Aorta (tissue), 5 donors: Measurements from ENCODE around the gene TRIM5. TPM values are rescaled to one million over a fixed set of nuclear protein-coding genes. Genes with fewer than 3 reads are reported as not detected.
"Not testable (repeated sequence)": the region's sequence is repeated elsewhere in the genome, so short reads cannot be mapped to it uniquely, and the experiment has no call there.

Source experiments
- ATAC-seq: fragments of 200-7000 bp; cut with Tn5 transposase; one replicate; pipeline ENCODE4 v1.9.1; 2022; ENCODE audit warnings: moderate library complexity; ENCODE audit not compliant: low FRiP score
- DNase-seq, 2 donors: peaks; one replicate each; pipeline ENCODE4 v3.0.0-alpha.2; 2020
- H3K27ac ChIP-seq, 2 donors: one replicate each; pipeline ENCODE4 v1.5.1; 2013; ENCODE audit warnings: low read length in 2 of 2, mild to moderate bottlenecking in 2 of 2, moderate library complexity in 2 of 2, control low read depth in 1 of 2, inconsistent platforms in 1 of 2, low read depth in 1 of 2
- H3K27me3 ChIP-seq, 2 donors: one replicate each; pipeline ENCODE4 v1.6.1; 2013; ENCODE audit warnings: control low read depth in 1 of 2, low read length in 1 of 2, mild to moderate bottlenecking in 1 of 2, moderate library complexity in 1 of 2; ENCODE audit not compliant: insufficient read depth in 2 of 2, control insufficient read depth in 1 of 2
- H3K36me3 ChIP-seq, 2 donors: one replicate each; pipeline ENCODE4 v1.6.1; 2013; ENCODE audit warnings: control low read depth in 1 of 2, low read length in 1 of 2, mild to moderate bottlenecking in 1 of 2; ENCODE audit not compliant: insufficient read depth in 2 of 2, control insufficient read depth in 1 of 2
- H3K4me1 ChIP-seq, 2 donors: one replicate each; pipeline ENCODE4 v1.6.1; 2013; ENCODE audit warnings: low read length in 2 of 2, control low read depth in 1 of 2, mild to moderate bottlenecking in 1 of 2, moderate library complexity in 1 of 2; ENCODE audit not compliant: insufficient read depth in 2 of 2, control insufficient read depth in 1 of 2
- H3K4me3 ChIP-seq, 2 donors: one replicate each; pipeline ENCODE4 v1.5.1; 2013; ENCODE audit warnings: low read length in 2 of 2, control low read depth in 1 of 2, mild to moderate bottlenecking in 1 of 2
- H3K9me3 ChIP-seq: one replicate; pipeline ENCODE4 v1.6.1; 2013; ENCODE audit warnings: mild to moderate bottlenecking, low read length; ENCODE audit not compliant: control insufficient read depth
- WGBS, 2 donors: extraction: QIAGEN DNeasy Blood & Tissue Kit; methylation state at CpG; one replicate each; pipeline ENCODE4 v1.1.7; 2013; 5-methylcytosine and 5-hydroxymethylcytosine counted together
- intact Hi-C, 2 donors: fragments of 100-400 bp; cut with DNase I; formaldehyde crosslinking; loops; one replicate each; pipeline versions ENCODE4 v1.14.2 to v1.15.0; 2022
- polyA plus RNA-seq, 2 donors: library from polyadenylated mRNA; stranded (reverse); fragments of 200-250 nt; gene quantifications; one replicate each; pipeline ENCODE4 v1.2.3, GENCODE V29; 2013
- total RNA-seq, 2 donors: library from RNA; stranded (reverse); fragmentation: NEBNext Ultra II Directional; extraction: Animal tissue kit (Norgen Biotek cat#: 25700); gene quantifications; one replicate each; pipeline ENCODE4 v1.2.1, GENCODE V29; 2021
- donor health status: healthy with polysubstance abuse.
- donor health status: Bipolar disorder and iron deficiency.
- donor health status: DM: no; HTN: no; CAD: no.
- donor health status: DM: no; HTN: no; CAD: no.
- donor health status: DM: yes; HTN: yes; CAD: no.

The TRIM5 gene
- total and polyA plus RNA-seq, 4 donors, result 16.0 to 42.0 (median 29.9) TPM

DNA sequence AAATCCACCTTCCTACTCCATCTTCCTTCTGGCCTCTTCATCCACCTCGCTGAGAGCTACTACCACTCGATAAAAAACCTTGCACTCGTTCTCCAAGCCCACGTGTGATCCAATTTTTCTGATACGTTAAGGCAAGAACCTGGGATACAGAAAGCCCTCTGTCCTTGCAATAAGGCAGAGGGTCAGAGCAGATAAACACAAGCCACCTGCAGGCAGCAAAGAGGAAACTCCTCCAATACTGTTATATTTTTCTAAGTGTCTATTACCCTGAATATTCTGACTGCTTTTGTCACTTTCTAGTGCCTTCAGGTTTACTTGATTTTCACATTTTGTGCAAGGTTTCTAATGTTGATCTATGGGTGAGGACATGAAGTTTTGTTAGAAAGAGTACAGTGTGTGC, 26.6 kb downstream of the TRIM5 start:
- Histone ChIP-seq H3K27me3 (no peaks in the 10 kb centered on the region), H3K36me3 (peaks cover 0 to 3% of the 10 kb centered on the region in 2 donors), H3K9me3 (no peaks in the 10 kb centered on the region), H3K4me1 (no peaks in the 10 kb centered on the region), H3K4me3 (no peak overlapping the region), H3K27ac (no peak overlapping the region)
- 91 to 93% methylated on average over 5 of the region's 5 CpGs for WGBS, 2 donors
- DNase-seq, result no peak
- intact Hi-C loops, result no loop called here
- no peak for ATAC-seq

DNA sequence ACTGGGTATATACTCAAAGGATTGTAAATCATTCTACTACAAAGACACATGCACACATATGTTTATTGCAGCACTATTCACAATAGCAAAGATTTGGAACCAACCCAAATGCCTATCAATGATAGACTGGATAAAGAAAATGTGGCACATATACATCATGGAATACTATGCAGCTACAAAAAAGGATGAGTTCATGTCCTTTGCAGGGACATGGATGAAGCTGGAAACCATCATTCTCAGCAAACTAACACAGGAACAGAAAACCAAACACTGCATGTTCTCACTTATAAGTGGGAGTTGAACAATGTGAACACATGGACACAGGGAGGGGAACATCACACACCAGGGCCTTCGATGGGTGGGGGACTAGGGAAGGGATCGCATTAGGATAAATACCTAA, 27.9 kb downstream of the TRIM5 start:
- H3K27ac ChIP-seq, result not testable (repeated sequence)

DNA sequence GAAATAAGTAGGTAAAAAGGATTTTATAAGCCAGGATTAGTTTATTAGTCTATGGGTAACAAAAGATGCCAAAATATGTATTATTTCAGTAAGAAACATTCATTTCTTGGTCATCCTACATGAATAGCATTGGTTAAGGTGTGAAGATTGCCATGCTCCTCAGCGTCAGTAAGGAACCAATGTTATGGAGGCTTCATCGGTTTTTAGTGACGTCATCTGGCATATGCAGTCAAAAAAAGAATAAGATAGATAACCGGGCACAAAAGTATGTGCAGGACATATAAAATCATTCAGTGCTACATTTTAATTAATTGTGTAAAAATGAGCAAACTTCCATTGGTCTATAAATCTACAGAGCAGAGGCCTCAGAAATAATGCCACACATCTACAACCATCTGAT, 29.4 kb downstream of the TRIM5 start:
- intact Hi-C loops, result no loop called here

More for the DNA sequence above, 27.9 kb downstream of the TRIM5 start:
- ATAC-seq, intact Hi-C loops, H3K27me3 ChIP-seq, H3K9me3 ChIP-seq, H3K4me1 ChIP-seq, H3K4me3 ChIP-seq, H3K36me3 ChIP-seq, DNase-seq: not testable (repeated sequence)
- 96 to 99% methylated on average over 2 of the region's 2 CpGs for WGBS, 2 donors

DNA sequence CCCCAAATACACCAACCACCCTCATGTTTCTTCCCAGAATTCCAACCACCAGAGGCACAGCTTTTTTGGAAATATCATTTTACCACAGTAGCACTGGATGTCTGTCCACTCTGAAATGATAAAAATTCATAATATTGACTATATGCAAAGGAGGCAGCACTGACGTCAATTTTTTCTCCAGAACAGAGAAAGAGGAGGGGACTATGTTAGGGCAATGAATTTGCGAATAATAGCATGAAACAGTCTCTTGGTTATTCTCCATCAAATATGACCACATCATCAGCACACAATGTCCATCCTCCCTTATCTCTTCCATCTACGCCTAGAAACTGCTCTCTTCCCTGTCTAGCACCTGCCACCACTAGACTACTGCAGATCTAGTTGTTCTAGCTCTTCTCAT, 38.7 kb downstream of the TRIM5 start:
- ATAC-seq, result no peak
- Histone ChIP-seq H3K27me3 (no peaks in the 10 kb centered on the region), H3K36me3 (peaks cover 0 to 5% of the 10 kb centered on the region in 2 donors), H3K4me1 (no peaks in the 10 kb centered on the region), H3K9me3 (no peaks in the 10 kb centered on the region), H3K27ac (no peak overlapping the region), H3K4me3 (no peak overlapping the region)
- 87 to 88% methylated on average over 3 of the region's 3 CpGs for WGBS, 2 donors
- no peak for DNase-seq
- intact Hi-C loops, result no loop called here

More for the DNA sequence above, 29.4 kb downstream of the TRIM5 start:
- Histone ChIP-seq H3K36me3 (no peaks in the 10 kb centered on the region), H3K4me3 (no peak overlapping the region), H3K27me3 (no peaks in the 10 kb centered on the region), H3K9me3 (no peaks in the 10 kb centered on the region), H3K27ac (no peak overlapping the region), H3K4me1 (no peaks in the 10 kb centered on the region)
- DNase-seq, result no peak
- 91 to 95% methylated on average over 4 of the region's 4 CpGs for WGBS, 2 donors
- ATAC-seq, result no peak

DNA sequence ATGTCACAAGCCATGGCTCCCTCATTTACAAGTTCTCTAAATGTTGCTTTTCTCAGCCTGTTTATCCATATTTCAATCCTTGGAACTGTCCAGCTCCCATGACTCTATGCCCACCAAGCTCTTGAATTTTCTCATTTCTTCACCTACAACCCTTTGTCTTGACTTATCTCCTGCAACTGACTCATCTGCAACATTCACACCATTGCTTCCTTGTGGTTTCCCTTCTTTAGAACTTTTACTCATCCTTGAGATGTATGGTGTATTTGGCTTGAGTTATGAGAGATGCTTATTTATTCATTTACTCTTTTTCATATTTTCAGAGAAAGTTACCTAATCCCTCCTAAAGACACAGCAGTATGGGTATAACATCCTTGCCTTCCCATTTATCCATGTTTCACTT, 41.3 kb downstream of the TRIM5 start:
- peaks cover 0 to 5% of the 10 kb centered on the region in 2 donors for H3K36me3 ChIP-seq
- ATAC-seq (no peak), DNase-seq (no peak)
- intact Hi-C loops, result no loop called here
- no peaks in the 10 kb centered on the region for H3K27me3 ChIP-seq
- H3K4me3 ChIP-seq, result no peak overlapping the region
- H3K9me3 ChIP-seq, result no peaks in the 10 kb centered on the region
- no peaks in the 10 kb centered on the region for H3K4me1 ChIP-seq
- H3K27ac ChIP-seq, result no peak overlapping the region

DNA sequence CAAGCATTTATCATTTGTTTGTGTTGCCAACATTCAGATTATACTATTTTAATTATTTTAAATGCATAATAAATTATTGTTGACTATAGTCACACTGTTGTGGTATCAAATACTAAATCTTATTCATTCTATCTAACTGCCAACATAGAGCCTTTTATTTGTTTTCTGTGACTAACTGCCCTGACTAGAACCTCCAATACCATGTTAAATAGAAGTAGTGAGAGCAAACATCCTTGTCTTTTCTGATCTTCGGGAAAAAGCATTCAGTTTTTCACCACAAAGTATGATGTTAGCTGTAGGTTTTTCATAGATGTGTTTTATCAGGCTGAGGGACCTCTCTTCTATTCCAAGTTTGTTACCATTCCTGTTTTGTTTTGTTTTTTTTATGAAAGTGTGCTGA, 44.9 kb downstream of the TRIM5 start:
- no peaks in the 10 kb centered on the region for H3K9me3 ChIP-seq
- H3K27me3 ChIP-seq, result no peaks in the 10 kb centered on the region
- no peak for ATAC-seq
- H3K36me3 ChIP-seq, result peaks cover 0 to 5% of the 10 kb centered on the region in 2 donors
- intact Hi-C loops, result no loop called here
- H3K4me1 ChIP-seq, result no peaks in the 10 kb centered on the region
- DNase-seq, result no peak
- H3K4me3 ChIP-seq, result no peak overlapping the region
- H3K27ac ChIP-seq, result no peak overlapping the region
- WGBS, 2 donors, result 93 to 96% methylated on average over 1 of the region's 1 CpG

DNA sequence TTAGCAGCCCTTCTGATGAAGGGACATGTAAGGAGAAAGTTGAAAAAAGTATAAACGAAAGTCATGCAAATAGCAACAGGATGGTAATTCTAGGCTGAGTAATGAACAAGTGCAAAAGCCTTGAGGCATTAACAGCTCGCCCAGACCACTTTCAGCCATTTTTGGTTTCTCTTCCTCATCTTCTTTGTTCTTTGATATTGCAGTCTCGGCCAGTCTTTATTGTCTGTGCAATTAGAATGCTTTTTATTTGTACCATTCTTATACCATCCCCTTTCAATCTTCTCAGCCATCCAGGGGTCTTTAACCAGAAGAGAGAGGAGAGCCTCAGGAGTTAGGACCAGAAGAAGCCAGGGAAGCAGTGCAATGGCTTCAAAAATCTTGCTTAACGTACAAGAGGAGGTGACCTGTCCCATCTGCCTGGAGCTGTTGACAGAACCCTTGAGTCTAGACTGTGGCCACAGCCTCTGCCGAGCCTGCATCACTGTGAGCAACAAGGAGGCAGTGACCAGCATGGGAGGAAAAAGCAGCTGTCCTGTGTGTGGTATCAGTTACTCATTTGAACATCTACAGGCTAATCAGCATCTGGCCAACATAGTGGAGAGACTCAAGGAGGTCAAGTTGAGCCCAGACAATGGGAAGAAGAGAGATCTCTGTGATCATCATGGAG, 52.8 kb downstream of the TRIM5 start:
- intact Hi-C loops, result no loop called here
- ATAC-seq (no peak), DNase-seq (no peak)
- H3K27me3 ChIP-seq, result no peaks in the 10 kb centered on the region
- no peak overlapping the region for H3K27ac ChIP-seq
- no peak overlapping the region for H3K4me3 ChIP-seq
- H3K9me3 ChIP-seq, result no peaks in the 10 kb centered on the region
- 93 to 95% methylated on average over 5 of the region's 5 CpGs for WGBS, 2 donors
- H3K36me3 ChIP-seq, result peaks cover 0 to 6% of the 10 kb centered on the region in 2 donors
- no peaks in the 10 kb centered on the region for H3K4me1 ChIP-seq

DNA sequence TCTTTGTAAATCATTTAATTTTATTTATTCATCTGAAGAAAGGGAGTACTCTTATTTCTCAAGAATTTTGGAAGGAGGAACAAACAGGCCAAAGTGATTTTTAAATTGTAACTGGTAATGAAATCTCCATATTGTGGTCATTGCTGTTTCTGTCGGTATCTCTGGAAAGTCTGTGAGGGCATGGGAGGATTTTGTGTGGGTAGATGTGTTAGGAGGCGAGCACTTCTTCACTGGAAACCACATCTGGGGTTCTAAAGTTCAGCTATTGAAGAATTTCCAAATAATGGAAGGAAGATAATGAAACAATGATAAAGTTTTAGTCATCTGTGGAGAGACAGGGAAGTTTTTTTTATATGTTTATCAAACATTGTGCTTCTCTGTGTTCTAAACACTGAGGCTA, 53.5 kb downstream of the TRIM5 start:
- WGBS, 2 donors, result 94% methylated on average over 2 of the region's 2 CpGs
- no peak for DNase-seq
- Histone ChIP-seq H3K27me3 (no peaks in the 10 kb centered on the region), H3K4me3 (no peak overlapping the region), H3K9me3 (no peaks in the 10 kb centered on the region), H3K4me1 (no peaks in the 10 kb centered on the region), H3K36me3 (peaks cover 0 to 6% of the 10 kb centered on the region in 2 donors), H3K27ac (no peak overlapping the region)
- intact Hi-C loops, result no loop called here
- no peak for ATAC-seq

DNA sequence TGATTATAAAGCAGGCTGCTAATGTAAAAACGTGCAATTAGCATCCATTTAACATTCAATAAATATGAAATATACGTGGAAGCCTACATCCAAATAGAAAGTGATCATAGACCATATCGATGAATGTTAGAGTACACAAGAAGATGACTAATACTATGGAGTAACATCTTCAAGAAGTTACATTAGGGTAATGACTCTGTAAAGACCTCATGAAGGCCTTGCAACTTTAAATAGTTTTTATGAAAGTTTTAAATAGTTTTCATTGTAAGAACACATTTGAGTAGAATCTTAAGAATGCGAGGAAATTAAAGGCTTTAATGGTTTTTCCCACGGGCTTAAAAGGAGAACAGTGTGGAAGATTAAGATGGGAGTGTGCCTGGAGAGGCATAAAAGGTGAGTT, 58.7 kb downstream of the TRIM5 start:
- H3K27me3 ChIP-seq, result no peaks in the 10 kb centered on the region

More for the DNA sequence above, 58.7 kb downstream of the TRIM5 start:
- ATAC-seq (no peak), DNase-seq (no peak)
- no peaks in the 10 kb centered on the region for H3K36me3 ChIP-seq
- H3K4me3 ChIP-seq, result no peak overlapping the region
- 60 to 70% methylated on average over 5 of the region's 5 CpGs for WGBS, 2 donors
- peaks cover 4 to 7% of the 10 kb centered on the region in 2 donors for H3K4me1 ChIP-seq
- intact Hi-C loops, result loop anchor here in 1 of 2 donors (10.0 kb wide), 1 partner anchor 59 kb away; the partner anchor contains the start of genes TRIM22 and TRIM5
- no peak overlapping the region for H3K27ac ChIP-seq
- no peaks in the 10 kb centered on the region for H3K9me3 ChIP-seq
